Ureter (tissue), 1 donor: ENCODE measurements around the gene MAS1. TPM values are rescaled to one million over a fixed set of nuclear protein-coding genes. Genes with fewer than 3 reads are reported as not detected.
A peak's percentile ranks its signal among the peaks of the same experiment; 100 is the strongest.
"Not testable (repeated sequence)": the region's sequence is repeated elsewhere in the genome, so short reads cannot be mapped to it uniquely, and the experiment has no call there.

Source experiments
- DNase-seq: peaks from one replicate; pipeline ENCODE4 v3.0.0-alpha.2; 2020; ENCODE audit warnings: low spot score
- total RNA-seq: library from RNA; stranded (reverse); gene quantifications from one replicate; pipeline ENCODE4 v1.2.4, GENCODE V29; 2023
- donor health status: DM: yes; HTN: yes; CAD: no.

MAS1 gene
- total RNA-seq, 1 donor from 2014 or later, result not detected

- DNase-seq, result no peak
These were observed 28.3 kb downstream of the MAS1 start for GRCh38 chr6:159919011-159919511.

DNA sequence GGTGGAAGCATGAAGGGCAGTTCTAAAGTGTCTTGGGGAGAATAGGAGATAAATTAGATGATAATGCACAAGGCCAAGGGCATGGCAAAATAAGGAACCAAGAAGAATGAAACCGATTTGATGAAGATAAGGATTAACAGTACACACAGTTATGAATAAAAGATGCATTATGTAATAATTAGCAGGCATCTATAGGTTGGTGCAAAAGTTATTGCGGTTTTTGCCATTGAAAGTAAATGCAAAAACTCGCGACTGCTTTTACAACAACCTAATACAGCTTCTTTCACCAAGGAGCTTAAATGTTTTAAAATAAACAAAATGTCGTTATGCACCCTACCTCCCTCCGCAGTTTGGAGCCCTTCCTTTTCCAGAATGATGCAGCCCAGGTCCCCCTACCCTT is 29.0 kb downstream of the MAS1 start:
- DNase-seq, result no peak

DNA sequence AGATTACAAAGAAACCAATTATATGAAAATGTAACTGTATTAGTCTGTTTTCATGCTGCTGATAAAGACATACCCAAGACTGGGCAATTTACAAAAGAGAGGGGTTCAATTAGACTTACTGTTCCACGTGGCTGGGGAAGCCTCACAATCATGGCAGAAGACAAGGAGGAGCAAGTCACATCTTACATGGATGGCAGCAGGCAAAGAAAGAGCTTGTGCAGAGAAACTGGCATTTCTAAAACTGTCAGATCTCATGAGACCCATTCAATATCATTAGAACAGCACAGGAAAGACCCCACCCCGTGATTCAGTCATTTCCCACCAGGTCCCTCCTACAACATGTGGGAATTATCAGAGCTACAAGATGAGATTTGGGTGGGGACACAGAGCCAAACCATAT is 33.4 kb downstream of the MAS1 start:
- not testable (repeated sequence) for DNase-seq

DNA sequence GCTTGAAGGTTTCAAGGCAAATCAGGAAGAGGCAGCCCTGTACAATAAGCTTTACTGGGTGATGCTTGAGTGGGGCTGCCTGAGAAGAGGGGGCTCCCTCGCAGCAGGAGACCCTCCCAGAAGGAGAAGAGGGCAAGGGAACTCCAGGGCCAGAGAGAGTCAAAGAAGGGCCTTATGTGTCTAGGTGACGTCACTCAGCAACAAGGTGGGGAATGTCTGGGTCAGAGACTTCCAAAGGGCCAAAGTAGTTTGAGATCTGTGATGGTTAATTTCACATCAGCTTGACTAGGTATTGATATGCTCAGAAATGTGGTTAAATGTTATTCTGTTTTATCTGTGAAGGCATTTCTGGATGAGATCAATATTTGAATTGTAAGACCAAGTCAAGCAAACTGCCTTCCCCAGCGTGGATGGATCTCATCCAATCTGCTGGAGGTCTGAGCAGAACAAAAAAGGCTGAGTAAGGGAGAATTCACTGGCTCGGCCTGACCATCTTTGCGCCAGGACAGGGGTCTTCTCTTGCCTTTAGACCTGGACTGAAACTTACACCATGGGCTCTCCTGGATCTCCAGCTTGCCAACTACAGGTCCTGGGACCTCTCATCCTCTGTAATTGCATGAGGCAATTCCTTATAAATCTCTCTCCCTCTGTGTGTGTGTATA is 35.9 kb downstream of the MAS1 start:
- DNase-seq, result no peak

GRCh38 chr6:159929819-159930218 is 39.0 kb downstream of the MAS1 start:
- DNase-seq, result peak; percentile 62

GRCh38 chr6:159931112-159931511 is 40.3 kb downstream of the MAS1 start:
- no peak for DNase-seq

DNA sequence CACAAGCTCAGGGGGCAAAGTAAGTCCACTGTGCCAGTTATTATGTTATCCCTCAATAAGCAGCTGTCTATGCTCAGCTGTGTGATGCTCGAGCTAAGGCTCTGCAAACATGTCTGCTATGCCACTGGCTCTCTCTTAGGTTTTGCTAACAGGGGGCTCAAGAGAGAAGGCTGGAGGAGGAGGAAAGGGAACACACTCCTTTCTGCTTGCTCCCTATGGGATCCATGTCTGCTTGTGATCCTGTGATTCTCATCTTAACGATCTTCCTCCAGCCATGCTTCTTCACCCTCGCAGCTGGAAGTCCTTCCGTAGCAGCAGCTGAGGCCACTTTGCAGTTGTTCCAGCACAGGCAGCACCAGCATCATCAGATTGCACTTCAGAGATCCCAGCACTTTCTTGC is 41.1 kb downstream of the MAS1 start:
- DNase-seq, result no peak

DNA sequence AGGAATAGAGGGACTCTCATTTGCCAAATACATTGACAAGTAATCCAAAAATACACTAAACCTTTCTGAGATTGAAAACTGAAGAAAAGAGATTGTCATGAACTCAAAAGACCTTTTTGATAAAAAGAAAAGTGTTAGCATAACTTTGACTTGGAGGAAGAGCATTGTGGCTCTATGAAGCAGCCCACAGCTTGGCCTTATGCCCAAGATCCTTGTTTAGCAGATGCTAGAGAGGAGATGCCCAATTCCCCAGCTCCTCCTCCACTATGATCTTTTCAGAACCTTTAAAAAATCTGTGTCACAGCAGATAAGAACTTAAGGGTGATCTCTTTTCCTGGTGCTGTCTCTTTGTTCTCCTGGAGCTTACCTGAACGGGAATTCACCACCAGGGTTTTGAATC is 42.3 kb downstream of the MAS1 start:
- no peak for DNase-seq

DNA sequence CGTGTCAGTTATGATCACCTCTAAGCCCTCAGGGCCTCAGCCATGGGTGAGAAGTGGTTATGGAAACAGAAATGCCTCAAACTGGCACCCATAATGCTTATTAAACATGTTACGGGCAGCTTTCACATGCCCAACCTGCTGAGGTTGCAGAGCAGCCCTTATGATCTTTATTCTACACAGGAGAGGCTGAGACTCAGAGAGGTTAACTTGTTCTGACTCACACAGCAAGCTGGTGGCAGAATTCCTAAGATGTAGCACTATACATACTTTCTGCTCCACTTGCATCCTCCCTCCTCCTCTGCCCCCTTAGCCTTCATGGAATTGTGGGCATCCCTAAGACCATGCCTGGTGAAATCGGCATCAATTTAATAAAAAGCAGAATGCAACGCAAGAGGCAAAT is 43.4 kb downstream of the MAS1 start:
- DNase-seq, result no peak

GRCh38 chr6:159935065-159935464 is 44.3 kb downstream of the MAS1 start:
- DNase-seq, result no peak

- no peak for DNase-seq
These were observed 44.8 kb downstream of the MAS1 start for GRCh38 chr6:159935633-159936032.

DNA sequence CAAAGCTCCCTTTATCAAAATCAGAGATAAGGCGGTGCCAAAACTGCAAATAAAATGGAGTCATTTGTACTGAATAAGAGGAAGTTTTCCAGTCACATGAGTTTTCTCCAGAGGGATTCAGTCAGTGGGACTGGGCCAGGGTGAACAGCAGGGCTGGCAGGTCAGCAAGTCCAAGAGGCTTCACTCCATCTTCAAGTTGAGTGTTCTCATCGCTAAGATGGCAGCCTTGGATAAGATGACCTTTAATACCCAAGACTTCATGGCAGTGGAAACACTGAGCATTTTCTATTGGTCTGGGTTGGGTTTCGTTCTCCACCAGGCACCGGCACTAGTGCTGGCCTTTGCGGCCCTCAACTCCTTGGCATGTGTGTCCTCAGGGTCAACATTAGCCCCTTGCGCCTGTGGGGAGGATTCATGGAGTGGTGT is 48.8 kb downstream of the MAS1 start:
- DNase-seq, result no peak

Other genes with a start within 250 kb of the MAS1 start
- 238 TPM for gene SOD2, start 197.7 kb upstream of the MAS1 start, total RNA-seq
- gene WTAP, start 163.5 kb upstream of the MAS1 start, total RNA-seq, result 111 TPM
- gene ACAT2, start 128.9 kb upstream of the MAS1 start, total RNA-seq, result 42.1 TPM
- 153 TPM for gene TCP1, start 101.4 kb upstream of the MAS1 start, total RNA-seq
- 69.6 TPM for gene MRPL18, start 100.5 kb upstream of the MAS1 start, total RNA-seq
- gene PNLDC1, start 90.7 kb upstream of the MAS1 start, total RNA-seq, result not detected
- gene IGF2R, start 78.1 kb downstream of the MAS1 start, total RNA-seq, result 87.3 TPM
- 1.2 TPM for gene SLC22A1, start 230.8 kb downstream of the MAS1 start, total RNA-seq